Glutamatergic neuron (in vitro differentiated cells): ENCODE data around the gene AGPAT4. TPM values are rescaled to one million over a fixed set of nuclear protein-coding genes. Genes with fewer than 3 reads are reported as not detected.

Source experiments
- DNase-seq: peaks from one replicate; pipeline ENCODE4 v3.0.0; 2022
- H3K27ac Mint-ChIP-seq: one replicate; pipeline ENCODE4 v1.8.0; 2020; ENCODE audit warnings: mild to moderate bottlenecking, mixed read lengths, inconsistent platforms; ENCODE audit not compliant: unreplicated experiment
- H3K27me3 Mint-ChIP-seq: one replicate; pipeline ENCODE4 v1.8.0; 2020; ENCODE audit warnings: mild to moderate bottlenecking, moderate library complexity, mixed read lengths, inconsistent platforms; ENCODE audit not compliant: unreplicated experiment
- H3K36me3 Mint-ChIP-seq: one replicate; pipeline ENCODE4 v1.8.0; 2020; ENCODE audit warnings: mild to moderate bottlenecking, mixed read lengths, inconsistent platforms; ENCODE audit not compliant: unreplicated experiment
- H3K4me1 Mint-ChIP-seq: one replicate; pipeline ENCODE4 v1.8.0; 2020; ENCODE audit warnings: mild to moderate bottlenecking, low read depth, mixed read lengths, inconsistent platforms; ENCODE audit not compliant: unreplicated experiment
- H3K4me3 Mint-ChIP-seq: one replicate; pipeline ENCODE4 v1.8.0; 2020; ENCODE audit warnings: mild to moderate bottlenecking, mixed read lengths, inconsistent platforms; ENCODE audit not compliant: unreplicated experiment
- H3K9me3 Mint-ChIP-seq: one replicate; pipeline ENCODE4 v1.8.0; 2020; ENCODE audit warnings: mild to moderate bottlenecking, moderate library complexity, mixed read lengths, inconsistent platforms; ENCODE audit not compliant: unreplicated experiment
- total RNA-seq: library from RNA; stranded (reverse); fragmentation: NEBNext Ultra II Directional; extraction: Animal tissue kit (Norgen Biotek cat#: 25700); gene quantifications from one replicate; pipeline ENCODE4 v1.2.1, GENCODE V29; 2021; ENCODE audit not compliant: unreplicated experiment
- TF ChIP-seq, protein P1 (sequence below): fragments of 200-600 bp; sonication (generic); IDR thresholded peaks from one replicate; pipeline ENCODE4 v1.5.0; 2021; ENCODE audit not compliant: partially characterized antibody, unreplicated experiment

AGPAT4 gene
- total RNA-seq, 1 donor from 2014 or later: 90.2 TPM

DNA sequence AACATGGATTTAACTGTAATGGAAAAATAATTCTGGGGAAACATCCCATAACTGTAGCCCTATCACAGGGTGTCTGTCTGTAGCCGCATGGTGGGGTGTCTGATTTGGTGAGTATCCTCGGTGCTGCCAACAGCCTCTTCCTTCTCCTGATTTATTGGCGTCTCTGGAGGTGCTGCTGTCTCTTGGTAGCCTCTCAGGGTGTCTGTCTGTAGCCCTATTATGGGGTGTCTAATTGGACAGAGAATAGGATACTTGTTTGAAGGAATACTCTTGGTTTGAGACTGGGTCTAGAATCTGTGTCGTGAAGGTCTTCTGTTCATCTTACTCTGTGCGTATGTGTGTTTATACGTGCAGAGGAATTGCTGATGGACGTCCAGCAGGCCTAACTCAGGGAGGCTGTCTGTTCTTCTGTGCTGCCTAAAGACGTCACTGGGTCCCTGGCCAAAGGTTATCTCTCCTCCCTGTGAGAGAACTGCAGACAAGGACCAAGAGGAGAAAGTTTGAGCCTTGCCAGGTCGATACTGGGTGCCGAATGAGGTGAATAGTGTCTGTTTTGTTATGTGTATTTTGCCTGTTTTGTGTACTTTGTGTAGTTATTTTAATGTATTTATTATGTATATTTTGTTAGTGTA, 18.9 kb upstream of the AGPAT4 start:
- peaks cover 1% of the 10 kb centered on the region for H3K9me3 Mint-ChIP-seq
- peaks cover 4% of the 10 kb centered on the region for H3K36me3 Mint-ChIP-seq
- no peaks in the 10 kb centered on the region for H3K4me1 Mint-ChIP-seq
- H3K27me3 Mint-ChIP-seq: peaks cover 2% of the 10 kb centered on the region
- H3K27ac Mint-ChIP-seq: no peak overlapping the region
- no peak for DNase-seq
- TF ChIP-seq, protein P1, sequence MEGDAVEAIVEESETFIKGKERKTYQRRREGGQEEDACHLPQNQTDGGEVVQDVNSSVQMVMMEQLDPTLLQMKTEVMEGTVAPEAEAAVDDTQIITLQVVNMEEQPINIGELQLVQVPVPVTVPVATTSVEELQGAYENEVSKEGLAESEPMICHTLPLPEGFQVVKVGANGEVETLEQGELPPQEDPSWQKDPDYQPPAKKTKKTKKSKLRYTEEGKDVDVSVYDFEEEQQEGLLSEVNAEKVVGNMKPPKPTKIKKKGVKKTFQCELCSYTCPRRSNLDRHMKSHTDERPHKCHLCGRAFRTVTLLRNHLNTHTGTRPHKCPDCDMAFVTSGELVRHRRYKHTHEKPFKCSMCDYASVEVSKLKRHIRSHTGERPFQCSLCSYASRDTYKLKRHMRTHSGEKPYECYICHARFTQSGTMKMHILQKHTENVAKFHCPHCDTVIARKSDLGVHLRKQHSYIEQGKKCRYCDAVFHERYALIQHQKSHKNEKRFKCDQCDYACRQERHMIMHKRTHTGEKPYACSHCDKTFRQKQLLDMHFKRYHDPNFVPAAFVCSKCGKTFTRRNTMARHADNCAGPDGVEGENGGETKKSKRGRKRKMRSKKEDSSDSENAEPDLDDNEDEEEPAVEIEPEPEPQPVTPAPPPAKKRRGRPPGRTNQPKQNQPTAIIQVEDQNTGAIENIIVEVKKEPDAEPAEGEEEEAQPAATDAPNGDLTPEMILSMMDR: no peak
- no peak overlapping the region for H3K4me3 Mint-ChIP-seq

DNA sequence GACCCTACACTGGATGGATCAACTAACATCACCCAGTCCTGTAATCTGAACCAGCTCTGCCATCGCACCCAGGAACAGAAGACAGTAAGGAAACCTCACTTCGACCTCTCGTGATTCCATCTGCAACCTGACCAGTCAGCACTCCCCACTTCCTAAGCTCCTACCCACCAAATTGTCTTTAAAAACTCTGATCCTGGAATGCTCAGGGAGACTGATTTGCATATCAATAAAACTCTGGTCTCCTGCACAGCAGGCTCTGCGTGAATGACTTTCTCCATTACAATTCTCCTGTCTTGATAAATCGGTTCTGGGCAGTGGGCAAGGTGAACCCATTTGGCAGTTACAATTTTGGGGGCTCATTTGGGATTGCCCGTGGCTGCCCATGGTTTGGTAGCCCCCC, 18.3 kb upstream of the AGPAT4 start:
- H3K9me3 Mint-ChIP-seq: peaks cover 1% of the 10 kb centered on the region
- H3K27me3 Mint-ChIP-seq: peaks cover 2% of the 10 kb centered on the region
- TF ChIP-seq, protein P1: no peak
- H3K36me3 Mint-ChIP-seq: peaks cover 4% of the 10 kb centered on the region
- DNase-seq: no peak
- no peak overlapping the region for H3K4me3 Mint-ChIP-seq
- H3K4me1 Mint-ChIP-seq: no peaks in the 10 kb centered on the region
- H3K27ac Mint-ChIP-seq: no peak overlapping the region

DNA sequence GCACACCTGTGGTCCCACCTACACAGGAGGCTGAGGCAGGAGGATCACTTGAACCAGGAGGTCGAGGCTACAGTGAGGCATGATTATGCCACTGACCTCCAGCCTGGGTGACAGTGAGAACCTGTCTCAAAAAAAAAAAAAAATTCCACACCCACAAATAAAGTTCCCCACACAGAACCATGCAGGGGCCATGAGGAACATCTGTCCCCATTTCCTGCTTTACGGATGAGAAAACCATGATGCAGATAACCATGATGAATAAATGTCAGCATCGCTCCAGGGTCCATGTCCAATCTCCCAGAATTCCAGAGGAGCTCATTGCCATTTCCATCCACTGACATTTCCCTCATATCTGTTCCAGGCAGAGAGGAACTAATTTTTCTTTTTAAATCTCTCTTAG, 16.9 kb upstream of the AGPAT4 start:
- no peak overlapping the region for H3K27ac Mint-ChIP-seq
- DNase-seq: no peak
- H3K4me3 Mint-ChIP-seq: no peak overlapping the region

DNA sequence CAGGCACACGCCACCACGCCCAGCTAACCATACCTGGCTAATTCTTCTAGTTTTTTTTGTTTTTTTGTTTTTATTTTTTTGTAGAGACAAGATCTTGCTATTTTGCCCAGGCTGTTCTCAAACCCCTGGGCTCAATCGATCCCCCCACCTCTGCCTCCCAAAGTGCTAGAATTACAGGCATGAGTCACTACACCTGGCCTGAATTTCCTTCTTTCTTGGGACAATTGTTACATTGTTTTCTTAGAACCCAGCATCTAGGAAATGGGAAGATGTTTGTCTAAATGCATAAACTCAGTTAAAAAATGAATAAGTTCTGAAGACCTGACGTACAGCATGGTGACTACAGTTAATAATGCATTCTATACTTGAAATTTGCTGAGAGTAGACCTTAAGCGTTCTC, 10.8 kb upstream of the AGPAT4 start:
- Mint-ChIP-seq H3K27ac (no peak overlapping the region), H3K4me1 (no peaks in the 10 kb centered on the region), H3K9me3 (peaks cover 2% of the 10 kb centered on the region), H3K36me3 (no peaks in the 10 kb centered on the region), H3K27me3 (no peaks in the 10 kb centered on the region), H3K4me3 (no peak overlapping the region)
- no peak for DNase-seq
- TF ChIP-seq, protein P1: no peak

More for the DNA sequence above, 16.9 kb upstream of the AGPAT4 start:
- H3K36me3 Mint-ChIP-seq: no peaks in the 10 kb centered on the region
- peaks cover 2% of the 10 kb centered on the region for H3K27me3 Mint-ChIP-seq
- TF ChIP-seq, protein P1: no peak
- H3K9me3 Mint-ChIP-seq: no peaks in the 10 kb centered on the region
- H3K4me1 Mint-ChIP-seq: no peaks in the 10 kb centered on the region

DNA sequence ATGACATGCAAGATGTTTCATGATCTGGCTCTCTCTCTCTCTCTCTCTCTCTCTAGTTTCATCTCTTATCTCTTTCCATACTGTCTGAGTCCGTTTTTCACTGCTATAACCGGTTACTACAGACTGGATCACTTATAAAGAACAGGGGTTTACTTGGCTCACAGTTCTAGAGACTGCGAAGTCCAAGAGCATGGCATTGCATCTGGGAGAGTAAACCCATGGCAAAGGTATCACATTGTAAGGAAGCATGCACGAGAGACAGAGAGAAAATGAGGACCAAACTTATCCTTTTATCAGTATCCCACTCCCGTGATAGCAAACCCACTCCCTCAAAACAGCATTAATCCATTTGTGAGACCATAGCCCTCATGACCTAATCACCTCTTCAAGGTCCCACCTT, 7.2 kb upstream of the AGPAT4 start:
- no peak overlapping the region for H3K27ac Mint-ChIP-seq
- H3K9me3 Mint-ChIP-seq: peaks cover 2% of the 10 kb centered on the region
- DNase-seq: no peak
- no peaks in the 10 kb centered on the region for H3K36me3 Mint-ChIP-seq
- TF ChIP-seq, protein P1: no peak
- H3K4me3 Mint-ChIP-seq: no peak overlapping the region
- no peaks in the 10 kb centered on the region for H3K4me1 Mint-ChIP-seq
- no peaks in the 10 kb centered on the region for H3K27me3 Mint-ChIP-seq
